ENCODE data around the gene PVR.
"Not testable (repeated sequence)": the region's sequence is repeated elsewhere in the genome, so short reads cannot be mapped to it uniquely, and the experiment has no call there.

Gene PVR

DNA sequence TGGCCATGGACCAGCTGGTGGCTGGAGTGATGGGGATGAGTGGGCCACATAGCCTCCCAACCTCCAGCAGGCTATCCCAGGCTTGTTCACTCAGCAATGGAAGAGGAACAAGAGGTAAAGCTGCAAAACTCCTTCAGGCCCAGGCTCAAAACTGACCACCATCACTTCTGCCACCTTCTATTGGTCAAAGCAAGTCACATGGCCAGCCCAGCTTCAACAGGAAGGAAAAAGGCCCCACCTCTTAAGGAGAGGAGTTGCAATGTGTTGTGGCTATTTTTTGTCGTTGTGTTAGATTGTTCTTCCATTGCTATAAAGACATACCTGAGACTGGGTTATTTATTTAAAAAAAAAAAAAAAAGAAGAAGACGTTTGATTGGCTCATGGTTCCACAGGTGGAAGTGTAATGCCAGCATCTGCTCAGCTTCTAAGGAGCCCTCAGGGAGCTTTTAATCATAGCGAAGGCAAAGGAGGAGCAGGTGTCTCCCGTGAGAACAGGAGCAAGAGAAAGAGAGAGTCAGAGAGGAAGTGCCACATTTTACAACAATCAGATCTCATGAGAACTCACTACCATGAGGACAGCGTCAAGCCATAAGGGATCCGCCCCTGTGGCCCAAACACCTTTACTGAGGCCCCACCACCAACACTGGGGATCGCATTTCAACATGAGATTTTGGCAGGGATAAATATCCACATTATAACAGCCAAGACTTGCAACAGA lies 24.9 kb upstream of the PVR start:
- DNase-seq = no peak

GRCh38 chr19:44620667-44621066 lies 23.0 kb upstream of the PVR start:
- no peak for DNase-seq

DNA sequence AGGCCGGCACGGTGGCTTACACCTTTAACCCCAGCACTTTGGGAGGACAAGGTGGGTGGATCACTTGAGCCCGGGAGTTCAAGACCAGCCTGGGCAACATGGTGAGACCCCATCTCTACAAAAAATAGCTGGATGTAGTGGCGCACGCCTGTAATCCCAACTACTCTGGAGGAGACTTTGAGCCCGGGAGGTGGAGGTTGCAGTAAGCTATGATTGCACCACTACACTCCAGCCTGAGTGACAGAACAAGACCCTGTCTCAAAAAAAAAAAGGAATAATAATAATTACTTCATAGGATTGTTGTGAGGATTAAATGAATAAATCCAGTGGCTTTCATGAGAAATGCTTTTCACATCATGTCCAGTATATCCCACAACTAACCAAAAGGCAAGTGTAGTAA lies 22.3 kb upstream of the PVR start:
- no peak for DNase-seq

DNA sequence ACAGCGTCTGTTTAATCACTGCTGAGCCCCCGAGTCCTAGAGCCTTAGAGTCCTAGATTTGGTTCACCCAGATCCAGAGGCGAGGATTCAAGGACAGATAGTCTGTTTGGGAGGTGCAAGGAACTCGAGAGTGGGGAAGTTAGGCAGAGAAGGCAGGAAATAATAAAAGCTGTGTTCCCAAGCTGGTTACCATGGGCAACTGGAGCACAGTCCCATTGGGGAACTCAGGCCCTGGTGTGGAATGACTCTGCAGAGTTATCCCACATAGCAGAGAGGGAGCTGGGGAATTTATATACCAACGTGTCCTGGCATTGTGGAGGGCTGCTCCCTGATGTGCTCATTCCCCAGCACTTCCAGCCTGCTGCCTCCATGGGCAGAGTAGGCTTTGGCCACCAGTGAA lies 20.6 kb upstream of the PVR start:
- DNase-seq = no peak

- no peak for DNase-seq
These were observed 20.1 kb upstream of the PVR start for GRCh38 chr19:44623626-44624025.

- DNase-seq = no peak
These were observed 18.8 kb upstream of the PVR start for GRCh38 chr19:44624840-44625354.

DNA sequence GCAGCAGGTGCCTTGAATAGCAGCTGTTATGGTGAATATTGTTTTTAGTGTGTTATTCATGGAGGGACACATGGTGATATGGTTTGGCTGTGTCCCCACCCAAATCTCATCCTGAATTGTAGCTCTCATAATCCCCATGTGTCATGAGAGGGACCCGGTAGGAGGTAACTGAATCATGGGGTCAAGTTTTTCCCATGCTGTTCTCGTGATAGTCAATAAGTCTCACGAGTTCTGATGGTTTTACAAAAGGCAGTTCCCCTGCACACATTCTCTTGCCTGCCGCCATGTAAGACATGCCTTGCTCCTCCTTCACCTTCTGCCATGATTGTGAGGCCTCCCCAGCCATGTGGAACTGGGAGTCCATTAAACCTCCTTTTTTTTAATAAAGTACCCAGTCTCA lies 18.1 kb upstream of the PVR start:
- DNase-seq = not testable (repeated sequence)

- no peak for DNase-seq
These were observed 17.6 kb upstream of the PVR start for GRCh38 chr19:44626048-44626624.

DNA sequence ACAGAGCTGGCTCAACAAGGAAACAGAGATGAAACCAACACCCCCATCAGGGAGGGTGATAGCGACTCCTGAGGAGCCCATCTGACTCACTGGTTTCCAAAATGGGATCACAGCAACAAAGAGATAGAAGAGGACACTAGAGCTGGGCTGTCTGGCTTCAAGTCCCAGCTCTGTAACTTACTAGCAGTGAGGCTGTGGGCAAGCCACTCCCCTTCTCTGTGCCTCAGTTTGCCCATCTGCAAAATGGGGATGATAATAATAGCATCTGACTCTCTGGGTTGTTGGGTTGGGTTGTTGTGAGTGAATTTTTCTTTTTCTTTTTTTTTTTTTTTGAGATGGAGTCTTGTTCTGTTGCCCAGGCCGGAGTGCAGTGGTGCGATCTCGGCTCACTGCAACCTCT lies 16.1 kb upstream of the PVR start:
- no peak for DNase-seq

DNA sequence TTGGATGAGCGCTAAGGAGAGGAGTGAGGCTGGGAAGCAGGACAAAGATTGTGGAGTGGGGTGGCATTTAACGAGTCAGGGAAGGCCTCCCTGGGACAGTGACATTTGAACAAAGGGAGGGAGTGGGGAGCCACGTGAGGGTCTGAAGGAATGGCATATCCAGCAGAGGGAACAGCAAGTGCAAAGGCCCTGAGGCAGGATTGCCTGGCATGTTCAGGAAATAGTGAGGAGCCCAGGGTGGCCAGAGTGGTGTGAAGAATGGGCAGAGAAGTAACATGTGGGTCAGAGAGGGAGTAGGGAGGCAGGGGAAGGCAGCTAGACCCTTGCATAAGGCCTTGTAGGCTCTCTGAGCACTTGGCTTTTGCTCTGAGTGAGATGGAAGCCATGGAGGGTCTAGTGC lies 14.9 kb upstream of the PVR start:
- DNase-seq = no peak

- not testable (repeated sequence) for DNase-seq
These were observed 12.1 kb upstream of the PVR start for GRCh38 chr19:44631611-44632010.

DNA sequence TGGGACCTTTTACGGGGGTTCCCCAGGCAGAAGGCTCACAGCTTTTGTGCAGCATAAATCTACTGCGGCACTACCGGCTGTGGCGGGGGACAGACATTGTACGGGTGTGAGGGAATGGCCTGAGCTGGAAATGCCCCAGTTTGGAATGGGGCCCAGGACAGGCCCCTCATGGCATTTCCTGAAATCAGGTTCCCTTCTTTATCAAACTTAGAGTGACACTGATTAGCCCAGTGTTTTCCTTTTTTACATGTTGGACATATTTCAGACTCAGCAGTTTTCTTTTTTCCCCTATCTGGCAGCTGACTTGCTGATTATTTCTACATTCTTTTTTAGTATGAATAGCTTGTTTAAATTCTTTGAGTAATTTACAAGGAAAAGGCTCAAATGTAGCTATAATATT lies 9.7 kb upstream of the PVR start:
- DNase-seq = not testable (repeated sequence)

GRCh38 chr19:44634785-44635184 lies 8.9 kb upstream of the PVR start:
- no peak for DNase-seq

DNA sequence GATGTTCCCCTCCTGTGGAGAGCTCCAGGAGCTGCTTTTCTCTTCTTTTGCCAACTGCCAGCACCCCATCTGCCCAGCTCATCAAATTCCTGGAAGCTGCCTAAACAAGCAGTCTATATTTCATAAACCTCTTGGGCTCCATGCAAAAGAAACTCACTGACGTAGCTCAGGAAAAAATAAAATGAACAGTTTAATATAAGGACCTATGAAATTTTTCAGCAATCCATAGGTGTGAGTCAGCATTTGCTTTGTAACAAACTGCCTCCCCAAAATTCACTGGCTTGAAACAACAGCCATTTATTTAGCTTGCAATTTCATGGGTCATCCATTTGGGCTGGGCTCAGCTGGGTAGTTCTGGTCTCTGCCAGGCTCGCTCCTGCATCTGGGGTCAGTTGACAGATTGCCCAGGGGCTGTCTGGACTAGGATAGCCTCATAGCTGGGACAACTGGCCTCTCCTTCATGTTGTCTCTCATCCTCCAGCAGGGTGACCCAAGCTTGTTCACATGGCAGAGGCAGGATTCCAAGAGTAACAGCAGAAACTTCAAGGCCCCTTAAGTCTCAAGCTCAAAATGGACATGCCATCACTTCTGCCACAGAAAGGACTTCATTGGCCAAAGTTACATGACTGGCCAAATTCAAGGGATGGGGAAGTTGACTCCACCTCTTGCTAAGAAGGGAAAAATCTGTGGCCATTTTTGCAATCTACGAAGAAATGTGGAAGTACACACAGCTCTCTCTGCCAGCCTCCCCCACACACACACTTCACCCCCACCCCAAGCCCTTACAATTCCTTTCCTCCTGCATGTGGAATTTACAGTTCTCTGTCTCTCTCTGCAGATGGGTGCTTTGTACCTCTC lies 7.9 kb upstream of the PVR start:
- no peak for DNase-seq

DNA sequence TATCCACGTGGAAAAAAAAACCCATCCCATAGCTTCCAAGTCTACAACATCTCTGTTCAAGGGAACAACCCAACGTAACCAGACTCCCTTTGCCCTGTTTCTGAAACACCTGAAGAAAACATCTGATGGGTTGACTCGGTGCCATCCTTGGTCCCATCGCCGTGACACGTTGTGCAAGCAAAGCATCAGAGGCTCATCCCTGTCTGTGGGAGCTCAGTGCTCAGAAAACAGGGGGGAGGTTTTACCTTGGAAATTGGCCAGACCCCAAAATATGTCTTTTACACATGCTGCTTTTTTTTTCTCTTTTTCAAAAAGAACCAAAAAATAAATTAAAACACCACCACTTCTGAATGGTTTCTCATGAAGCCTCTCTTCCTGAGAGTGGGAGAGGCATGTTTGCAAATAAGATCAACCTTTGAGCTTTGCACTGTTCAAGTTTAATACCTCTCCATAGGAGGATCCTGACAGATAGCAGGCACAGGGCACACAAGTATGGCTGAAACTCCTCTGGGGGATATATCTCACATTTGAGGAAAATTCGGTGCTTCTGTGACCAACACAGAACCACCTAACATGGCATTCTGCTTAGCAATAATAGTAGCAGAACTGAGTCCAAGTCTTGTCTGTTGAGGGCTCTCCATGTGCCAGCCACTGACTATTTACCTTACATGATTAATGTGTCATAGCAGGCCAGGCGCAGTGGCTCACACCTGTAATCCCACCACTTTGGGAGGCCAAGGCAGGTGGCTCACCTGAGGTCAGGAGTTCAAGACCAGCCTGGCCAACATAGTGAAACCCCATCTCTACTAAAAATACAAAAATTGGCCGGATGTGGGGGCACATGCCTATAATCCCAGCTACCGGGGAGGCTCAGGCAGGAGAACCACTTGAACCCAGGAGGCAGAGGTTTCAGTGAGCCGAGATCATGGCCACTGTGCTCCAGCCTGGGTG lies 7.0 kb upstream of the PVR start:
- DNase-seq = no peak

DNA sequence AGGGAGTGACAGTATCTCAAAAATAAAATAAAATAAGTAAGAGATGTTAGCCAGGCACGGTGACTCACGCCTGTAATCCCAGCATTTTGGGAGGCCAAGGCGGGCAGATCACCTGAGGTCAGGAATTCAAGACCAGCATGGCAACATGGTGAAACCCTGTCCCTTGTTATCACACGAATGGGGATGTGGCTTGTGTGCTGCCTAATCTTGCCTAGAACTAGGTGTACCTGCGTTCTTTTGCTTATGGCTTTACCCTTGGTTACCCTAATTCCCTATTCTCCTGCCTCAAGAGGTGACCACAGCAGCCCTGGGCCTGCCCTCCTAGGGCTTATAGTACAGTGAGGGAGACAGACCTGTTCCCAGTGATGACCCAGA lies 6.3 kb upstream of the PVR start:
- DNase-seq = no peak

DNA sequence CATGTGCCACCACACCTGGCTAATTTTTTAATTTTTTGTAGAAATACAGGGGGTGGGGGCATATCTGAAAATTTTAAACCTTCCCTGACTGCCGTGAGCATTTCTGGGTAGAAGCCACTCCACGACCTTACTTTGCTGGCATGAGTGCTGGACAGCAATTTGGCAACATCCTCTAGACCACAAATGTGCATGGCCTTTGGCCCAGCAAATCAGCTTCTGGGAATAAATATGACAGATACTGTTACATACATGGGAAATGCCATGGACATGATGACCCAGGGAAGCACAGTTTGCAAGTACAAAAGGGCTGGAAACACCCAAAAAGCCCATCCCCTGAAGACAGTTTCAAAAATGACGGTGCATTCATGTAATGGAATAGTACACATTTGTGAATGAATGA lies 3.2 kb upstream of the PVR start:
- no peak for DNase-seq

- DNase-seq = no peak
These were observed 2.0 kb upstream of the PVR start for GRCh38 chr19:44641501-44642265.

DNA sequence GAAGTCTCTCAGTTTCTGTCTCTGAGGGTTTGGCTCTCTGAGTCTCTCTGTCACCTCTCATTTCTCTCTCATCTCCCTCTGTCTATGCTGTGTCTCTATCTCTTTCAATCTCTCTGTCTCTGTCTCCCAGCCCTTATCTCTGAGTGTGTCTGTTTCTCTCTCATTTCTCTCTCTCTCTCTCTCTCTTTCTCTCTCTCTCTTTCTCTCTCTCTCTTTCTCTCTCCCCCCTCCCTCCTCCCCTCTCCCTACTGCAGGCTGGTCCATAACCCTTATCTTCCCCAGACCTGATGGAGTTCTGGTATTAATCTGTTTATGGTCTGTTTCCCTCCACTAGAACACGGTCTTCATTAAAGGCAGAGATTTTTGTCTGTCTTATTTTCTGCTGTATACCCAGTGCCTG lies 1.3 kb upstream of the PVR start:
- no peak for DNase-seq

DNA sequence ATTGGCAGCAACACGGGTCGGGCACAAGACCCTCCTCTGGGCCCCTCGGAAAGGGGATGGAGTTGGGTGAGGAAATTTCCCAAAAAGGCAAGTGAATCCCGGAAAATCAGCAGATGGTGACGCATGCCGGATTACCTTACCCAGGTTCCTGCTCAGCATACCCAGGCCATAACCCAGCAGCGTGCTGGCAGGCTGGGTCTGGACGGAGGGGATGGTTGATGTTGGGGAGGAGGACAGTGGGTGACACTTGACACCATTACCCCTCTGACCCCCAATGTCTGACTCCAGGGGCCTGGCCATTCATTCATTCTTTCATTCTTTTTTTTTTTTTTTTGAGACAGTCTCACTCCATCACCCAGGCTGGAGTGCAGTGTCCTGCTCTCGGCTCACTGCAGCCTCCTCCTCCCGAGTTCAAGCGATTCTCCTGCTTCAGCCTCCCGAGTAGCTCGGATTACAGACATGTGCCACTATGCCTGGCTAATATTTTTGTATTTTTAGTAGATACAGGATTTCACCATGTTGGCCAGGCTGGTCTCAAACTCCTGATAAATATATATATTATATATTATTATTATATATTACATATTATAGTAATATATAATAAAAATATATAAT lies 799 bp downstream of the PVR start:
- DNase-seq = peak; percentile 31

- no peak for DNase-seq
These were observed 1.8 kb downstream of the PVR start for GRCh38 chr19:44645407-44646048.

Measured in NCI-H1694 treated with DMSO at 0.1 percent for 48 hours (cell line).